HG03066 (cell line): ENCODE measurements around the gene CD6.
A peak's percentile ranks its signal among the peaks of the same experiment; 100 is the strongest.

Experiments
- ATAC-seq: cut with Tn5 transposase; IDR thresholded peaks from one replicate; pipeline ENCODE4 v1.9.1; 2021; ENCODE audit warnings: low read depth; ENCODE audit not compliant: unreplicated experiment

Gene CD6

DNA sequence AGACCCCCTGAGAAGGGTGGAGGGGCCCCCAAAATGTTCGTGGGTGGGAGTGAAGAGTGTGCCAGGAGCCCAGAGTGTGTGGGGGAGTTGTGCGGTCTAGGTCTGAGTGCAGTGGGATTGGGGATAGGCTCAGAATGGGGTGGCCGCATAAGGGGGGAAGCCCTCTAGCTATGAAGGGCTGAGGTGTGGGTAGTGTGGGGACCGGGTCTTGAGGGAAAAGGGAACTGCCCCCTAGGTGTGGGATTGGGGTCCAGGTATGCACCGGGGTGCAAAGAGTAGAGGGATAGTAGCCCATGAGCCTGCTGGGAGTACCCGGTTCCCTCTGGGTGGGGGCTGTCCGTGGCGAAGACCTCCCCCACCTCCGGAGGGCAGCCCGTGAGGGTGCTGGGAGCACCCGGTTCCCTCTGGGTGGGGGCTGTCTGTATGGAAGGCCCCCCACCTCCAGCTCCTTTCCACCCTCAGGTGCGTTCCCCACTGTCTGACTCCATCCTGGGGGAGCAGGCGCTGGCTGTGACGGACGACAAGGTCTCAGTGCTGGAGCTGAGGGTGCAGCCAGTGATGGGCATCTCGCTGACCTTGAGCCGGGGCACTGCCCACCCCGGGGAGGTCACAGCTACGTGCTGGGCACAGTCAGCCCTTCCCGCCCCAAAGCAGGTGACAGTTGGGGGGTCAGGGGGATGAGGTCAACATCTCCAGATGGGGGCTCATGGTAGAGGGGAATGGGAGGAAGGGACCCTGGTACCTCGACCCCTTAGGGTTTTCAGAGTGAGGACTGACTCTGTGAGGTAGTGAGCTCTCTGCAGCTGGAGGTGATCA is 36.5 kb upstream of the CD6 start:
- no peak for ATAC-seq

- no peak for ATAC-seq
Observed at GRCh38 chr11:60935676-60936442, 35.6 kb upstream of the CD6 start.

DNA sequence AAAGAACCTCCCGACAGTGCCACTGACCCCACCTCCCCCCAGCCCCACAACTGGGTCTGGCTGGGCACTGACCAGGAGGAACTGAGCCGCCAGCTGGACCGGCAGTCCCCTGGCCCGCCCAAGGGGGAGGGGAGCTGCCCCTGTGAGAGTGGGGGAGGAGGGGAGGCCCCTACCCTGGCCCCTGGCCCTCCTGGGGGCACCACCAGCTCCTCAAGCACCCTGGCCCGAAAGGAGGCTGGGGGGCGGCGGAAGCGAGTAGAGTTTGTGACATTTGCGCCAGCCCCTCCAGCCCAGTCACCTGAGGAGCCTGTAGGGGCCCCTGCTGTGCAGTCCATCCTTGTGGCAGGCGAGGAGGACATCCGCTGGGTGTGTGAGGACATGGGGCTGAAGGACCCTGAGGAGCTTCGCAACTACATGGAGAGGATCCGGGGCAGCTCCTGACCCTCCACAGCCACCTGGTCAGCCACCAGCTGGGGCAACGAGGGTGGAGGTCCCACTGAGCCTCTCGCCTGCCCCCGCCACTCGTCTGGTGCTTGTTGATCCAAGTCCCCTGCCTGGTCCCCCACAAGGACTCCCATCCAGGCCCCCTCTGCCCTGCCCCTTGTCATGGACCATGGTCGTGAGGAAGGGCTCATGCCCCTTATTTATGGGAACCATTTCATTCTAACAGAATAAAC is 34.9 kb upstream of the CD6 start:
- no peak for ATAC-seq

GRCh38 chr11:60937144-60937527 is 34.3 kb upstream of the CD6 start:
- no peak for ATAC-seq

GRCh38 chr11:60937811-60938210 is 33.7 kb upstream of the CD6 start:
- ATAC-seq: no peak

GRCh38 chr11:60938500-60938899 is 33.0 kb upstream of the CD6 start:
- no peak for ATAC-seq

- ATAC-seq: no peak
Observed at GRCh38 chr11:60939301-60939700, 32.2 kb upstream of the CD6 start.

GRCh38 chr11:60939855-60940254 is 31.6 kb upstream of the CD6 start:
- no peak for ATAC-seq

DNA sequence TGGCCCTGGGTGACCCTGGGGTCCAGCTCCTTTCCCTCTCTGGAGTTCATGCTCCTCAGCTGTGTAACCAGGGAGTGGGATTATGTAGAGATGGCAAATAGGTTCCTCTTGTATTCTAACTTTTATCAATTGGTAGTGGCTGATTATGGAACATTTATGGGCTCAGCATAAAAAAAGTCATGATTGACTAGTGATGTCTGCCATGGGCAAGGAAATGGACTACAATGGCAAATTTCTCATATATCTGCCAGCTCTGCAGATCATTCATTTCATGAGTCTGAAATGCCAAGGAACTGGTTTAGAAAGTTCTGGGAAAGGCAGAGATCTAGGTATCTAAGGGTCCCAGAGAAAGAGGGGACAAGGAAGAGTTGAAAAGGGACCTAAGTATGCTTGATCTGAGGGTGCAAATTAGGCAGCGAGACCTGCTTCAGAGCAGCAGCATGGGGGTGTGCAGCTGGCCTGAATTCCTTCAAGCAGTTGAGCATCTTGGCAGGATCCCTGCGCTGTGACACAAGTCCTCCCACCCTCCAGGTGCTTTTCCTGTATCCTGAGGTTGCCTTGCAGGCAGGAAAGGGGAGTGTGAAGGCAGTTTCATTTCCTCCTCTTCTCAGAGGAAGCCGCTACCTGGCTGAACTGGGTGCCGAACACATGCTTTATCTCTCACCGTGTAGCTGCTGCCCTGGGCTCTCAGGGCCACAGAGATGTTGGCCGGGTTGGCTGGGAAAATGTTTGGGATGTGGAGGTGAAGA is 29.9 kb upstream of the CD6 start:
- ATAC-seq: no peak

DNA sequence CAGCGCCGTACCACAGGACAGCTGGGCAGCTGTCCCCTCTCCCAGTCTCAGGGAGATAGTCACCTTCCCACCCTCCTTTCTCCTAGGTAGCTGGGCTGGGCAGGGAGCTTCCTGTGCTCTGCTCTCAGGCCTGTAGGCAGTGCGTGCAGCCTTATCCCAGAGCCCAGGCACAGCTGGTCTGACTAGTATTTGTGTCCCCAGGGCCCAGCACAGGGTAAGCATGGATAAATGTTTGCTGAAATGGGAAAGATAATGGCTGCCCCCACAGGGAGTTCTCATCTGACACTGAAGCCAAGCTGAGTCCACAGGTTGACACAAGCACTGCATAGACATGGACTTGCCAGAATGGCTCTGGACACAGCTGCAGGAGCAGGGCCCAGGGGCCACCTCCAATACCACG is 29.3 kb upstream of the CD6 start:
- no peak for ATAC-seq

- no peak for ATAC-seq
Observed at GRCh38 chr11:60942970-60943565, 28.4 kb upstream of the CD6 start.

DNA sequence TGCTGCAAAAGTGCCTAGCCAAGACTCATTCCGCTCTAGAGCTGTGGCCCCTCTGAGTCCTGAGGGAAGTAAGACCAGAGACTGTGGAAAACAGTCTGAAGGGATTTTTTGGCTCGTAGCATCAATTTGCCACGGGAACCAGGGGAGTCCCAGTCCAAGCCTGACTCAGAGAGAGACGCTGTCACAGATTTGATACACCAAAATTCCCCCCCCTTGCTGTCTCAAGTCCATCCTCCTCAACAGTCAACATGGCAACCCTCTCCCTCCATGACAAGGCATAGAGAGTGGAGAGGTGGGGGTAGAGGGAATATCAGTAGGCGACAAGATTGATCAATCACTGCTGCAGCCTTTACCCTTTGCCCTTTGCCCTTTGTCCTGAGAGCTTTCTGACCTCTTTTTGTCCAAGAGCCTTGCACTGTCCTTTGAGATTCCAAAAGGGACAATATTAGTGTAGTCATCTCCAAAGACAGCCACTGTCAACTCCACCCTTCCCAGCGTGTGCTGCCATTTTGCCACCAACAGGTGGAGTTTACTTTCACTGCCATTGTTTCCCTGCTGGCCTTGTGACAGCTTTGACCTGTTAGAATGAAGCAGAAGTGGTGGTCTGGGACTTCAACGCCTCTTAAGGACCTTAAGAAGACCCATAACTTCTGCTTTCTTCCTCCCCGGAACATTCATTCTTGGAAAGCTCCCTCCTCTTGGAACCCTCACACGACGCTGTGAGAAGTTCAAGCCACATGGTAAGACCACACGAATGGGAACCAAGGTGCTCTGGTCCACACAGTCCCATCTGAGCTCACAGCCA is 26.8 kb upstream of the CD6 start:
- no peak for ATAC-seq

DNA sequence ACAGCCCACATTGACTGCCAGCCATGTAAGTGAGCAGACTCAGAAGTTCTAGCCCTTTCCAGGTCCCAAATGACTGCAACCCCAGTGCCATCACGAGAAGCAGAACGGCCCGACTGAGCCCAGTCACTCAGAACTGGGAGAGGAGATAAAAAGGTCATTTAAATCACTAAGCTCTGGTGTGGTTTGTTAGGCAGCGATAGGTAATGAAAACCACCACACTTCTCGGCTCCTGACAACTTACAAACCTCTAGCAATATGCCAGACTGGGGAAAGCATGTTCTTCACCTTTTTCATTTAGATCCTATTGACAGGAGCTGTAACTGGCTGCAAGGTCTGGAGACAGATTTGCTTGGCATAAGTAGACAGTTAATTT is 26.2 kb upstream of the CD6 start:
- ATAC-seq: no peak

DNA sequence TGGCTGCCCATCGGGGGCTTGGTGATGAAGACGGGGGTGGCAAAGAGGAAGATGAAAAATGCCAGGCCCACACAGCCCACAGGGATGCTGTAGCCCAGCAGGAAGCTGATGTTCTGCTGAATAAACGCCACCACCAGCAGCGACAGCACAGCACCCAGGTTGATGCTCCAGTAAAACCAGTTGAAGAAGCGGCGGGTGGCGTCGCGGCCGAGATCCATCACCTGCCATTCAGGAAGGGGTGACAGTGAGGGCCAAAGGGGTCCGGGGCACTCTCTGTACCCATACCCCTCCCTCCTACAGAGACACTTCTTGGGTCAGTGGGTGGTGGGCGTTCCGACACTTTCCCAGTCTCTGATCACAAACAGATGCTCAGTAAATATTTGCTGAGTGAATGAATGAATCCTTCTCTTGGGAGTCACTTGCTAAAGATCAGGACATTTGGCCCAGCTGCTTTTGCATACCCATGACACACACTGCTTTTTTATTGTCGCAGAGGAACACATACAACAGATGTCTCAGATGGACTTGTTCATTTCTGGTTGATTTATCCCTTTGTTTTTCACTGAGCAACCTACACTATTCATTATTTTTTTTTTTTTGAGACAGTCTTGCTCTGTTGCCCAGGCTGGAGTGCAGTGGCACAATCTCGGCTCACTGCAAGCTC is 24.7 kb upstream of the CD6 start:
- no peak for ATAC-seq

- no peak for ATAC-seq
Observed at GRCh38 chr11:60947700-60948099, 23.8 kb upstream of the CD6 start.

GRCh38 chr11:60948250-60948649 is 23.2 kb upstream of the CD6 start:
- no peak for ATAC-seq

GRCh38 chr11:60950024-60950423 is 21.5 kb upstream of the CD6 start:
- no peak for ATAC-seq

GRCh38 chr11:60950933-60951605 is 20.4 kb upstream of the CD6 start:
- ATAC-seq: no peak

DNA sequence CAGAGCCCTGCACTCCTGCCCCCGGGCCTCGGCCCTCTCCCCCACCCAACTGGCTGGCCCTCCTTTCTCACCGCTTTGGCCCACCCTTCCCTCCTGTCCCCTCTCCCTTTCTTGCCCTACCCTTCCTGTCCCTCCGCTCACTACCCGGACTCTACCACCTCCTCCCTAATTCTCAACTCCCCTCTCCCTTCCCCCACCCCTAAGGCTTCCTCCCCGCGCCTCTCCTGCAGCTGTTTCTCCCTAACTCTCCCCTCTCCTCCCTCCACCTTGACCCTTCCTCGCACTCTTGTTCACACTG is 19.9 kb upstream of the CD6 start:
- peak; percentile 2 for ATAC-seq
